ENCODE measurements around the gene CPPED1.

The CPPED1 gene

DNA sequence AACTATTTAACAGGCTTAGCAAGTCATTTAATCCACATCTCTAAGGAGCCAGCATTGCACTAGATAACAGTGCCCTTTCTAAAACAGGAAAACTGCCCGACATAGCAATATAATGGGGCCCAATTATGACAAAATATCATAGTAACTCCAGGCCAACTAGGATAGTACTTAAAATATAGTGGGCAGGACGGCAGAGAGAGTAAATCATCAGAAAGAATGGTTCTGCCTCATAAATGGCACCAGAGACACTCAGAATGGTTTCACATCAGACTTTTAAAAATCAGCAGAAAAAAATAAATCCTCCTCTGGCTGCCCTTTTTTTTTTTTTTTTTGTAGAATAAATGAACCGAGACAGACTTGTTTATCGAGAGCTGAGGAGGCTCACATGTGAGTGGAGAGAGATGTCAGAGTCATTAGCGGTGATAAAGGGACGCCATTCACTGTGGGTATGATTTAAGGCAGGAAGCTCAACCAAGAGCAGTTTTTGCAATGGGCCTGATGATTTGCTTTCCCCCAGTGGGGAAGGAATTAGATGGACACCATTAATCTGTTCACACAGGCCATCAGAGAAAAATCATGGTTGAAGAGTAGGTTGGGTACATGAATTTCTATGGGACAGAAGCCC is 62.6 kb downstream of the CPPED1 start:
- no peak overlapping the region for H4K91ac ChIP-seq (ENCODE audit: low read length)
- H3K4me3 ChIP-seq (ENCODE audit: insufficient read depth in 1 of 2, low read depth in 1 of 2, low read length in 2 of 2): no peak overlapping the region
- no peak overlapping the region for H3K18ac ChIP-seq (ENCODE audit: low read depth in 1 of 2, low read length in 2 of 2)
- H3K4me1 ChIP-seq (ENCODE audit: control insufficient read depth, insufficient read depth, low read depth, low read length): no peaks in the 10 kb centered on the region
- H2BK5ac ChIP-seq (ENCODE audit: low read depth, low read length, poor library complexity, severe bottlenecking): no peak overlapping the region
- no peak overlapping the region for H2AFZ ChIP-seq (ENCODE audit: low read depth, low read length)
- no peak overlapping the region for H3K14ac ChIP-seq (ENCODE audit: low read length in 2 of 2)
- no peak overlapping the region for H2BK12ac ChIP-seq (ENCODE audit: low read length in 2 of 2)
- no peak overlapping the region for H2AK5ac ChIP-seq (ENCODE audit: low read length, severe bottlenecking)
- DNase-seq: no peak
- H3K4me2 ChIP-seq (ENCODE audit: low read length, poor library complexity, severe bottlenecking): no peak overlapping the region
- WGBS: 76% methylated on average over 6 of the region's 6 CpGs
- no peak overlapping the region for H2BK120ac ChIP-seq (ENCODE audit: low read depth, low read length)
- H3K4ac ChIP-seq (ENCODE audit: low read depth in 1 of 2, low read length in 2 of 2): no peak overlapping the region
- no peak overlapping the region for H3K23ac ChIP-seq (ENCODE audit: low read length in 2 of 2)
- peaks cover 5% of the 10 kb centered on the region in 2 experiments for H3K36me3 ChIP-seq (ENCODE audit: control insufficient read depth in 1 of 2, insufficient read depth in 2 of 2, low read depth in 1 of 2, low read length in 2 of 2)
- H3K27me3 ChIP-seq (ENCODE audit: control insufficient read depth in 1 of 2, insufficient read depth in 1 of 2, low read length in 2 of 2): no peaks in the 10 kb centered on the region
- H3K79me1 ChIP-seq (replicated peaks; ENCODE audit: low read length, poor library complexity, severe bottlenecking): peaks cover 12% of the 10 kb centered on the region
- peaks cover 18% of the 10 kb centered on the region for H3K9me3 ChIP-seq (ENCODE audit: control insufficient read depth, low read length)
- no peak overlapping the region for H3K9ac ChIP-seq (ENCODE audit: low read length)
- no peak overlapping the region for H4K8ac ChIP-seq (ENCODE audit: low read length)
- no peak overlapping the region for H2BK15ac ChIP-seq (ENCODE audit: low read depth, poor library complexity, severe bottlenecking)
- H3K27ac ChIP-seq (ENCODE audit: low read length, poor library complexity, severe bottlenecking): no peak overlapping the region

DNA sequence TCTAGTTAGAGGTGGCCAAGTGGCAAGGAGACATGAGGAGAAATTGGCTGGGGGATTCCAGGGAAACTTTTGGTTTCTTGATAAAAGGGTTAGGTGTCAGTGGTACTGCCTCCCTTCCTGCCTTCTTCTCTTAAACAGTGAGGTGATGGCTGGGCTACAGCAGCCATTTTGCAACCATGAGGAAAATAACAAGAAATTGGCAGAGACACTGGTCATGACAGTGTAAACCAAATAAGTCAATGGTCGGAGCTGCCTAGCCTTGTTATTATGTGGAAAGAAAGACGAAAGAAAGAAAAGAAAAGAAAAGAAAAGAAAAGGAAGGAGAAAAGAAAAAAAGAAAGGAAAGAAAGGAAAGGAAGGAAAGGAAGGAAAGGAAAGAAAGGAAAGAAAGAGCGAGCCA is 63.9 kb downstream of the CPPED1 start:
- Histone ChIP-seq H2BK15ac (ENCODE audit: low read depth, poor library complexity, severe bottlenecking) (no peak overlapping the region), H3K79me1 (replicated peaks; ENCODE audit: low read length, poor library complexity, severe bottlenecking) (peaks cover 12% of the 10 kb centered on the region), H3K4me1 (ENCODE audit: control insufficient read depth, insufficient read depth, low read depth, low read length) (no peaks in the 10 kb centered on the region), H3K23ac (ENCODE audit: low read length in 2 of 2) (no peak overlapping the region), H2BK5ac (ENCODE audit: low read depth, low read length, poor library complexity, severe bottlenecking) (no peak overlapping the region), H3K9me3 (ENCODE audit: control insufficient read depth, low read length) (peaks cover 11% of the 10 kb centered on the region), H3K9ac (ENCODE audit: low read length) (no peak overlapping the region), H3K36me3 (ENCODE audit: control insufficient read depth in 1 of 2, insufficient read depth in 2 of 2, low read depth in 1 of 2, low read length in 2 of 2) (peaks cover 5% of the 10 kb centered on the region in 2 experiments), H3K18ac (ENCODE audit: low read depth in 1 of 2, low read length in 2 of 2) (no peak overlapping the region), H2BK120ac (ENCODE audit: low read depth, low read length) (no peak overlapping the region), H3K4me3 (ENCODE audit: insufficient read depth in 1 of 2, low read depth in 1 of 2, low read length in 2 of 2) (no peak overlapping the region), H4K91ac (ENCODE audit: low read length) (no peak overlapping the region), H3K4ac (ENCODE audit: low read depth in 1 of 2, low read length in 2 of 2) (no peak overlapping the region), H3K27me3 (ENCODE audit: control insufficient read depth in 1 of 2, insufficient read depth in 1 of 2, low read length in 2 of 2) (no peaks in the 10 kb centered on the region), H3K27ac (ENCODE audit: low read length, poor library complexity, severe bottlenecking) (no peak overlapping the region), H2AK5ac (ENCODE audit: low read length, severe bottlenecking) (no peak overlapping the region), H2BK12ac (ENCODE audit: low read length in 2 of 2) (no peak overlapping the region), H3K4me2 (ENCODE audit: low read length, poor library complexity, severe bottlenecking) (no peak overlapping the region), H3K14ac (ENCODE audit: low read length in 2 of 2) (no peak overlapping the region), H2AFZ (ENCODE audit: low read depth, low read length) (no peak overlapping the region), H4K8ac (ENCODE audit: low read length) (no peak overlapping the region)
- WGBS: 98% methylated on average over 3 of the region's 3 CpGs
- DNase-seq: no peak

DNA sequence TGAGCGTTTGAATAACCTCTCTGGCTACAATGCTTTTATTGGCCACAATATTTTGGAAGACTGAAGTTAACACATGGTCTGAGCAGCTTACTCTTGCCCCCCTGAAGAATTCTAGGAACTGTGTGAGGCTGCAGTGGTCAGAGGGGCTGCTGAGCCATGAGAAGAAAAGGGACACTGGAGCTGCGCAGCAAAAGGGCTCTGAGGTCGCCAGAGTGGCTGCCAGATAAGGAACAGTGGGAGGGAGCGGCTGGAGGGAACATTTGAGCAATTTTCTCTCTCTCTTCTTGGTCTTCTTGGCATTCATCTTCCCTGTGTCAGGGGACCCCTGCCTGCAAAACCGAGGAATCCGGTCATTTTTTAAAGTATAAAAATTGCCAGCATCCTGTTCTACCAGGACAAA is 66.1 kb downstream of the CPPED1 start:
- Histone ChIP-seq H3K9ac (ENCODE audit: low read length) (no peak overlapping the region), H2BK5ac (ENCODE audit: low read depth, low read length, poor library complexity, severe bottlenecking) (no peak overlapping the region), H3K4me3 (ENCODE audit: insufficient read depth in 1 of 2, low read depth in 1 of 2, low read length in 2 of 2) (no peak overlapping the region), H3K14ac (ENCODE audit: low read length in 2 of 2) (no peak overlapping the region), H2BK120ac (ENCODE audit: low read depth, low read length) (no peak overlapping the region), H3K27me3 (ENCODE audit: control insufficient read depth in 1 of 2, insufficient read depth in 1 of 2, low read length in 2 of 2) (no peaks in the 10 kb centered on the region), H4K8ac (ENCODE audit: low read length) (no peak overlapping the region), H2AK5ac (ENCODE audit: low read length, severe bottlenecking) (no peak overlapping the region), H3K79me1 (replicated peaks; ENCODE audit: low read length, poor library complexity, severe bottlenecking) (peaks cover 10% of the 10 kb centered on the region), H4K91ac (ENCODE audit: low read length) (peak overlapping the region; percentile 4), H2BK12ac (ENCODE audit: low read length in 2 of 2) (no peak overlapping the region), H2AFZ (ENCODE audit: low read depth, low read length) (no peak overlapping the region), H3K27ac (ENCODE audit: low read length, poor library complexity, severe bottlenecking) (no peak overlapping the region), H3K23ac (ENCODE audit: low read length in 2 of 2) (no peak overlapping the region), H3K9me3 (ENCODE audit: control insufficient read depth, low read length) (peaks cover 10% of the 10 kb centered on the region), H3K4ac (ENCODE audit: low read depth in 1 of 2, low read length in 2 of 2) (no peak overlapping the region), H2BK15ac (ENCODE audit: low read depth, poor library complexity, severe bottlenecking) (no peak overlapping the region), H3K4me1 (ENCODE audit: control insufficient read depth, insufficient read depth, low read depth, low read length) (no peaks in the 10 kb centered on the region), H3K36me3 (ENCODE audit: control insufficient read depth in 1 of 2, insufficient read depth in 2 of 2, low read depth in 1 of 2, low read length in 2 of 2) (peaks cover 5% of the 10 kb centered on the region in 2 experiments), H3K4me2 (ENCODE audit: low read length, poor library complexity, severe bottlenecking) (no peak overlapping the region), H3K18ac (ENCODE audit: low read depth in 1 of 2, low read length in 2 of 2) (no peak overlapping the region)
- WGBS: 83% methylated on average over 6 of the region's 6 CpGs
- no peak for DNase-seq

DNA sequence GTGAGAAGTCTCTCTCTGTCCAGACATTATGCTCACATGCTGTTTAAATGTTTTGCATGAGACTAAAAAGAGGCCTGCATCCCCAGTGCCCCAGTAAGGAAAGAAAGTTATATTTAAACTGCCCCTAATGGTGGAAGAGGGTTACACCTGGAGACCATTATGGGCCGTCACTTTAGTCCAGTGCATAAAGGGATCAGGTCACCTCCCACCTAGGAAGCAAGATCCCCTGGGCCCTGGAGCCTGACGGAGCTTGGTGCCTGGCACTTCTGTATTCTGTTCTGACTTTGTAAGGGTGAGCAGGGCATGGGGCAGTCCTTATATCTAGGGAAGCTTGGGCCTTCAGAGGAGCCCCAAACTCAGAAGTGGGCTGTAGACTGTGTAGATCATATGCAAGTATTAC is 67.9 kb downstream of the CPPED1 start:
- H3K4me3 ChIP-seq (ENCODE audit: insufficient read depth in 1 of 2, low read depth in 1 of 2, low read length in 2 of 2): no peak overlapping the region
- H3K18ac ChIP-seq (ENCODE audit: low read depth in 1 of 2, low read length in 2 of 2): no peak overlapping the region
- H3K4me1 ChIP-seq (ENCODE audit: control insufficient read depth, insufficient read depth, low read depth, low read length): no peaks in the 10 kb centered on the region
- no peak overlapping the region for H4K91ac ChIP-seq (ENCODE audit: low read length)
- no peak overlapping the region for H3K4ac ChIP-seq (ENCODE audit: low read depth in 1 of 2, low read length in 2 of 2)
- H3K9ac ChIP-seq (ENCODE audit: low read length): no peak overlapping the region
- H3K9me3 ChIP-seq (ENCODE audit: control insufficient read depth, low read length): peaks cover 15% of the 10 kb centered on the region
- H3K14ac ChIP-seq (ENCODE audit: low read length in 2 of 2): peak overlapping the region in 1 of 2 experiments; percentile 55
- 92% methylated on average over 2 of the region's 2 CpGs for WGBS
- H3K27me3 ChIP-seq (ENCODE audit: control insufficient read depth in 1 of 2, insufficient read depth in 1 of 2, low read length in 2 of 2): no peaks in the 10 kb centered on the region
- no peak overlapping the region for H3K27ac ChIP-seq (ENCODE audit: low read length, poor library complexity, severe bottlenecking)
- no peak overlapping the region for H3K23ac ChIP-seq (ENCODE audit: low read length in 2 of 2)
- H2BK15ac ChIP-seq (ENCODE audit: low read depth, poor library complexity, severe bottlenecking): no peak overlapping the region
- no peak overlapping the region for H2AK5ac ChIP-seq (ENCODE audit: low read length, severe bottlenecking)
- no peak overlapping the region for H2BK5ac ChIP-seq (ENCODE audit: low read depth, low read length, poor library complexity, severe bottlenecking)
- no peak overlapping the region for H4K8ac ChIP-seq (ENCODE audit: low read length)
- DNase-seq: no peak
- H2BK120ac ChIP-seq (ENCODE audit: low read depth, low read length): no peak overlapping the region
- no peak overlapping the region for H3K4me2 ChIP-seq (ENCODE audit: low read length, poor library complexity, severe bottlenecking)
- H2AFZ ChIP-seq (ENCODE audit: low read depth, low read length): no peak overlapping the region
- no peak overlapping the region for H2BK12ac ChIP-seq (ENCODE audit: low read length in 2 of 2)
- H3K36me3 ChIP-seq (ENCODE audit: control insufficient read depth in 1 of 2, insufficient read depth in 2 of 2, low read depth in 1 of 2, low read length in 2 of 2): peaks cover 0 to 5% of the 10 kb centered on the region in 2 experiments
- peaks cover 15% of the 10 kb centered on the region for H3K79me1 ChIP-seq (replicated peaks; ENCODE audit: low read length, poor library complexity, severe bottlenecking)

All from mesenchymal stem cell (in vitro differentiated cells and primary cell).